PC-9 (cell line): Measurements from ENCODE around the gene CFAP61. TPM values are rescaled to one million over a fixed set of nuclear protein-coding genes. Genes with fewer than 3 reads are reported as not detected.

ENCODE experiments used
- BruUV-seq: library from RNA; stranded (reverse); fragments of 400-500 nt; replicated peaks from 2 replicates; lab custom pipeline; 2021; lab: Mats Ljungman, UMichigan
- CTCF ChIA-PET: fragments of 300-600 bp; sonication (Branson Sonifier 250); formaldehyde crosslinking; loops from one replicate; lab custom pipeline; 2022; ENCODE audit warnings: antibody characterized with exemption; lab: Charles Lee
- POLR2A ChIA-PET: fragments of 300-600 bp; sonication (Branson Sonifier 250); formaldehyde crosslinking; loops from one replicate; lab custom pipeline; 2022; ENCODE audit warnings: antibody characterized with exemption; ENCODE audit not compliant: unreplicated experiment; lab: Charles Lee
- DNase-seq, 2 experiments: peaks; one replicate each; pipeline versions ENCODE4 v3.0.0 to v3.0.0-alpha.2; 2015 to 2022; ENCODE audit warnings: mixed read lengths in 1 of 2
- H2AFZ ChIP-seq: fragments of 200-600 bp; sonication (generic); 2 replicates; pipeline ENCODE4 v1.8.1; 2017; ENCODE audit warnings: antibody characterized with exemption
- H3F3A ChIP-seq: fragments of 200-600 bp; sonication (generic); 2 replicates; pipeline ENCODE4 v1.8.1; 2017; ENCODE audit warnings: antibody characterized with exemption, mild to moderate bottlenecking, low read depth; ENCODE audit not compliant: insufficient read depth
- H3K27ac ChIP-seq: fragments of 200-600 bp; sonication (generic); 2 replicates; pipeline ENCODE4 v1.6.1; 2016; ENCODE audit warnings: mixed run types
- H3K27me3 ChIP-seq: fragments of 200-600 bp; sonication (generic); 2 replicates; pipeline ENCODE4 v1.6.1; 2016; ENCODE audit warnings: low read depth, mixed run types; ENCODE audit not compliant: insufficient read depth
- H3K36me3 ChIP-seq: fragments of 200-600 bp; sonication (generic); 2 replicates; pipeline ENCODE4 v1.6.1; 2016; ENCODE audit warnings: low read depth, mixed run types
- H3K4me1 ChIP-seq: fragments of 200-600 bp; sonication (generic); replicated peaks from 2 replicates; pipeline ENCODE4 v1.6.1; 2016; ENCODE audit warnings: mixed run types; ENCODE audit not compliant: insufficient read depth
- H3K4me2 ChIP-seq: fragments of 200-600 bp; sonication (generic); 2 replicates; pipeline ENCODE4 v1.6.1; 2017; ENCODE audit warnings: mixed run types
- H3K4me3 ChIP-seq: fragments of 200-600 bp; sonication (generic); 2 replicates; pipeline ENCODE4 v1.6.1; 2016; ENCODE audit warnings: mixed run types
- H3K79me2 ChIP-seq: fragments of 200-600 bp; sonication (generic); 2 replicates; pipeline ENCODE4 v1.6.1; 2017; ENCODE audit warnings: low read depth, mixed run types
- H3K9me2 ChIP-seq: fragments of 200-600 bp; sonication (generic); 2 replicates; pipeline ENCODE4 v1.8.1; 2017; ENCODE audit warnings: mild to moderate bottlenecking; ENCODE audit not compliant: insufficient read depth
- H3K9me3 ChIP-seq: fragments of 200-600 bp; sonication (generic); 2 replicates; pipeline ENCODE4 v1.8.1; 2016; ENCODE audit warnings: low read depth; ENCODE audit not compliant: insufficient read depth
- H4K20me1 ChIP-seq: fragments of 200-600 bp; sonication (generic); 2 replicates; pipeline ENCODE4 v1.8.1; 2017; ENCODE audit not compliant: insufficient read depth
- EZH2 ChIP-seq: fragments of 200-600 bp; sonication (generic); IDR thresholded peaks from 2 replicates; pipeline ENCODE4 v1.8.0; 2017; ENCODE audit warnings: antibody characterized with exemption, low read depth
- intact Hi-C: fragments of 100-400 bp; cut with micrococcal nuclease; formaldehyde crosslinking; loops from one replicate; pipeline ENCODE4 v1.10.0; 2022; ENCODE audit not compliant: unreplicated experiment
- total RNA-seq: library from RNA; stranded (reverse); gene quantifications from 2 replicates; pipeline ENCODE4 v1.2.3, GENCODE V29; 2021
- TF ChIP-seq, protein P1 (sequence below): fragments of 200-600 bp; sonication (generic); conservative IDR thresholded peaks from 2 replicates; pipeline ENCODE4 v1.6.1; 2017; ENCODE audit warnings: mixed run types, antibody characterized with exemption, mild to moderate bottlenecking, moderate library complexity

The CFAP61 gene
- total RNA-seq, 1 experiment from 2014 or later: 2.6 TPM

DNA sequence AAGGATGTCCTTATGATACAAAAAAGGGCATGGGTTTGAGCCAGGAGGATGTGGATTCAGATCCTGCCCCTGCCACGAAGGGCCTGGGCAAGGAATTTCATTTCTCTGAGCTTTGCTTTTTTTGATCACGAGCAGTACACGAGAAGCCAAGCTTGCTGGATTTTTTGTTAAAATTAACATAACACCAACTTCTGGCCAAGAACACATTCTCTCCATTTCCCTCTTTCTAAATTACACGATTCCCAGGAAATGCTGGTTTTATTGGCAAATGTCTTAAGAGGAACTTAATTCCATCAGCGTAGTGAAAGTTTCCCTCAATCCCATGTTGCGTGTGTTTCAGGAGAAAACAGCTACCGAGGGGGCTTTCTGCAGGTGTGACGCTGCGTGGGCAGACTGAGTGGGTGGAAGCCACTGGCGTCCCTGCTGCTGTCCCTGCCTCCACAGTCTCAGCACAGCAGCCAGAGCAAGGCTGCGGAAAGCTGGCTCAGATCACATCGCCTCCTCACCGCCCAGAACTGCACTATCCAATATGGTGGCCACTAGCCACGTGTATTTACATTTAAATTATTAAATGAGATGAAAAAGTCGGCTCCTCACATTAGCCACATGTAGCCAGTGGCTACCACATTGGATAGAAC is 194.8 kb downstream of the CFAP61 start:
- Histone ChIP-seq H3K9me3 (no peaks in the 10 kb centered on the region), H3K4me3 (no peak overlapping the region), H3K9me2 (no peaks in the 10 kb centered on the region), H3K4me1 (no peaks in the 10 kb centered on the region), H3K79me2 (no peaks in the 10 kb centered on the region), H3F3A (no peaks in the 10 kb centered on the region), H3K36me3 (no peaks in the 10 kb centered on the region), H2AFZ (no peak overlapping the region), H3K27ac (no peak overlapping the region), H4K20me1 (no peaks in the 10 kb centered on the region), H3K4me2 (no peak overlapping the region), H3K27me3 (peaks cover 40% of the 10 kb centered on the region)
- POLR2A ChIA-PET: no interaction called here
- BruUV-seq: no TSS peak
- intact Hi-C loops: no loop called here
- DNase-seq: no peak
- CTCF ChIA-PET: no interaction called here
- TF ChIP-seq, protein P1, sequence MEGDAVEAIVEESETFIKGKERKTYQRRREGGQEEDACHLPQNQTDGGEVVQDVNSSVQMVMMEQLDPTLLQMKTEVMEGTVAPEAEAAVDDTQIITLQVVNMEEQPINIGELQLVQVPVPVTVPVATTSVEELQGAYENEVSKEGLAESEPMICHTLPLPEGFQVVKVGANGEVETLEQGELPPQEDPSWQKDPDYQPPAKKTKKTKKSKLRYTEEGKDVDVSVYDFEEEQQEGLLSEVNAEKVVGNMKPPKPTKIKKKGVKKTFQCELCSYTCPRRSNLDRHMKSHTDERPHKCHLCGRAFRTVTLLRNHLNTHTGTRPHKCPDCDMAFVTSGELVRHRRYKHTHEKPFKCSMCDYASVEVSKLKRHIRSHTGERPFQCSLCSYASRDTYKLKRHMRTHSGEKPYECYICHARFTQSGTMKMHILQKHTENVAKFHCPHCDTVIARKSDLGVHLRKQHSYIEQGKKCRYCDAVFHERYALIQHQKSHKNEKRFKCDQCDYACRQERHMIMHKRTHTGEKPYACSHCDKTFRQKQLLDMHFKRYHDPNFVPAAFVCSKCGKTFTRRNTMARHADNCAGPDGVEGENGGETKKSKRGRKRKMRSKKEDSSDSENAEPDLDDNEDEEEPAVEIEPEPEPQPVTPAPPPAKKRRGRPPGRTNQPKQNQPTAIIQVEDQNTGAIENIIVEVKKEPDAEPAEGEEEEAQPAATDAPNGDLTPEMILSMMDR: no peak
- no peak for TF ChIP-seq EZH2

GRCh38 chr20:20248620-20249200 is 196.4 kb downstream of the CFAP61 start:
- Histone ChIP-seq H3K27ac (no peak overlapping the region), H3F3A (no peaks in the 10 kb centered on the region), H3K4me2 (no peak overlapping the region), H3K36me3 (no peaks in the 10 kb centered on the region), H4K20me1 (no peaks in the 10 kb centered on the region), H3K9me3 (no peaks in the 10 kb centered on the region), H3K9me2 (no peaks in the 10 kb centered on the region), H3K4me3 (no peak overlapping the region), H3K27me3 (peaks cover 44% of the 10 kb centered on the region), H3K4me1 (no peaks in the 10 kb centered on the region), H2AFZ (no peak overlapping the region), H3K79me2 (no peaks in the 10 kb centered on the region)
- ChIA-PET CTCF (no interaction called here), POLR2A (no interaction called here)
- no peak for TF ChIP-seq EZH2
- TF ChIP-seq, protein P1: no peak
- BruUV-seq: no TSS peak
- no peak for DNase-seq
- intact Hi-C loops: no loop called here

GRCh38 chr20:20251317-20251716 is 199.0 kb downstream of the CFAP61 start:
- Histone ChIP-seq H3K27ac (no peak overlapping the region), H3K36me3 (no peaks in the 10 kb centered on the region), H2AFZ (no peak overlapping the region), H4K20me1 (no peaks in the 10 kb centered on the region), H3K9me3 (no peaks in the 10 kb centered on the region), H3K9me2 (no peaks in the 10 kb centered on the region), H3K4me1 (no peaks in the 10 kb centered on the region), H3K4me3 (no peak overlapping the region), H3K27me3 (peaks cover 50% of the 10 kb centered on the region), H3K4me2 (no peak overlapping the region), H3F3A (no peaks in the 10 kb centered on the region), H3K79me2 (no peaks in the 10 kb centered on the region)
- intact Hi-C loops: no loop called here
- no TSS peak for BruUV-seq
- TF ChIP-seq EZH2: no peak
- TF ChIP-seq, protein P1: no peak
- POLR2A ChIA-PET: no interaction called here
- CTCF ChIA-PET: no interaction called here
- DNase-seq: no peak
